ENCODE measurements around the gene SDC4.

Gene SDC4

GRCh38 chr20:45342855-45343531, 5.2 kb downstream of the SDC4 start:
- no peak for DNase-seq

- no peak for DNase-seq
Observed at GRCh38 chr20:45341939-45342854, 6.0 kb downstream of the SDC4 start.

DNA sequence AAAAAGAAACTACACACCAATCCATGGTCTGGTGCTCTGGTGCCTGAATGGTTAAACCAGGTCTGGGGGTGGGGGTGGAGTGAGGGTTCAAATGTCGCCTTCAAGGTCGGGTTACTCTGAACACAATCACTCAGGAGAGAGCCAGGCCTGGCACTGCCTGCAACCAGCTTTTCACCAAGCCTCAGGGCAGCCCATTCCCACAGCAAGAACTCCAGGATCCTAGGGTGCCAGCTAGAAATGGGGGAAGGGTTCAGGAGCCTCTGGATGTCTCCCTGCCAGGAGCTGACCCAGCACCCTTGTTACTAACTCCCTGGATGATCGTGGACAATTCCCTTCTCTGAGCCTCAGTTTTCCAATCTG, 6.7 kb downstream of the SDC4 start:
- no peak for DNase-seq

- DNase-seq: no peak
Observed at GRCh38 chr20:45340951-45341350, 7.3 kb downstream of the SDC4 start.

GRCh38 chr20:45340236-45340847, 7.9 kb downstream of the SDC4 start:
- no peak for DNase-seq

DNA sequence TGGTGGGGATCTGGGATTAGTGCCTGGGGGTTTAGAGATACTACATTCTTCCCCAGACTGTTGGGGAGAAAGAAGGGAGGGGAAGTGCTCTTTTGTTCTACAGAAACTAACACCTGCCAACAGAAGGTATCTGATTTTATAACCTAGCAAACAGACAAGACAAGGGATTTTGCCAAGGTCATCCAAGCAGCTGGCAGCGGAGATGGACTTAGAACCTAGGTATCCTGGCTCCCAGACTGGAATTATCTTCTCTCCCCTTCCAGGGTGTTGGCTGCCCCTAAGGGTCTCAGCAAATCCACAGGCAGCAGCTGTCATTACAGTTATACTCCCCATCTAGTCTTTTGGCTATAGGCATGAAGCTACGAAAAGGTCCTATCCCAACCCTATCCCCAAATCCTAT, 8.4 kb downstream of the SDC4 start:
- DNase-seq: no peak

DNA sequence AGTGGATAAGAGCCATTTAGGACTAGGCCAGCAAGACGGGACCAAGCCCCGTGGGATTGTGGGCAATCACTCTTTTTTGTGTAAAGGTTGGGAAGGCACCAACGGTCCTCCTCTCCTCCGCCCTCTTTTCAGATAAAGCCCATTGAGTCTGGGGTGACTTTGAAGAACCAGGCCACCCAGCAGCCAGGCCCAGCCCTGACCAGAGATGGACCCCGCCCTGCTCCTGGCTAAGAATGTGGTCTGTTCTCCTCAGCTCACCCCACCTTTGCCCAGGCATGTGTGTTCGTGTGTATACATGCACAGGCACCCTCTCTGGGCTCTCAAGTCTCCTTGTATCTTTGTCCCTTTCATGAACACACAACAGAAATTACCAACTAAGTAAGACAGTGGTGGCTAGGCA, 9.1 kb downstream of the SDC4 start:
- DNase-seq: no peak

- DNase-seq: no peak
Observed at GRCh38 chr20:45338121-45339030, 9.8 kb downstream of the SDC4 start.

- DNase-seq: peak; percentile 95
Observed at GRCh38 chr20:45337367-45338120, 10.7 kb downstream of the SDC4 start.

GRCh38 chr20:45336530-45337366, 11.5 kb downstream of the SDC4 start:
- peak; percentile 66 for DNase-seq

- DNase-seq: no peak
Observed at GRCh38 chr20:45330476-45330875, 17.7 kb downstream of the SDC4 start.

DNA sequence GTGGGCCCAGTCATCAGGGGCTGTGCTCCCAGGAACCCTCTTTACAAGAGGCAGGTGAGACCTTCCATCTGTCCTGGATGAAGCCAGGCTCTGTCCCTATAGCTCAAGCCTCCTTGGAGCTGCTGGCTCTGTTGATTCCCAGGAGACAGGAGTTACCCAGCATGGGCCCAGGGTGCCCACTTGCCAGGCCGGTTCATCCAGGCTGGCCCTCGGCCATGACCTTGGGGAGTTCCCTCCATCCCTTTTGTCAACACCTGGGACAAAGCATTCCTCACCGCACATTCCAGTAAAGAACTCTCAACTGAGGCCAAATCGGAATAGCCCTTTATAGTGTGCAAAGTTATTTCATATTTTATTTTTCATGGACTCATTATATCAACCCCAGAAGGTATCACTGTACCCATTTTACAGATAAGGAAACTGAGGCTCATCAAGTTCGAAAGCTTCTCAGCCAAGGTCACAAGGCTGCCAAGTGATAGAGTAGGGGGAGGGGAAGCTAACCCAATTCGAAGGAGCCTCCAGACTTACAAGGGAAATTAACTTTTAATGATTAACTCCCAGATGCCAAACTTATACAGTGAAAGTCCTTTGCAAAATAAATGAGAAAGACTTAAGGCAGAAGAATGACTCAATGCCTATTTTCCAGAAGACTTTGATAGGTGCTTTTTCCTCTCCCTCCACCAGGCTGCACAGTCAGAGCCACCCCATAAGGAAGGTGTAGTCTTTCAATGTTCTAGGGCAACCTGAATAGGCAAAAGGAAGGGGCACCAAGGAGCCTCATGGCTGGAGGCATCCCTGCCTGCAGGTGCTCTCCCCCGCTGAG, 18.5 kb downstream of the SDC4 start:
- no peak for DNase-seq

- DNase-seq: no peak
Observed at GRCh38 chr20:45328451-45328850, 19.8 kb downstream of the SDC4 start.

DNA sequence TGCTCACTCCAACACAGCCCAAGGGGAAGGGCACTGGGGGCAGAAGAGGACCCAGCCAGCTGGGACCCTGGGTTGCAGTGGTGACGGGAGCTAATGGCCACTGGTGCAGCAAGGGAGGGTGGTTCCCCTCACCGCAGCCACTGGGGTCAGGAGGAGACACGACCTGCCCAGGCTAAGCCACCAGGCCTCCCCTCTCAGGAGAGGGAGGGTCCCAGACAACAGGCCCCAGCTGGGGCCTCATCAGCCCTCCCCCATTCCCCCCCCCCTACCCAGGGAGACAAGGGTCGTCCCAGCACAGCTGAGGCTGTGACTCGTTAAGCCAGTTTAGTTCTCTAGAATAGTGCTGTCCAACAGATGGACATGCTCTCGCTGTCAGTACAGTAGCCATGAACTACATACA, 22.9 kb downstream of the SDC4 start:
- no peak for DNase-seq

DNA sequence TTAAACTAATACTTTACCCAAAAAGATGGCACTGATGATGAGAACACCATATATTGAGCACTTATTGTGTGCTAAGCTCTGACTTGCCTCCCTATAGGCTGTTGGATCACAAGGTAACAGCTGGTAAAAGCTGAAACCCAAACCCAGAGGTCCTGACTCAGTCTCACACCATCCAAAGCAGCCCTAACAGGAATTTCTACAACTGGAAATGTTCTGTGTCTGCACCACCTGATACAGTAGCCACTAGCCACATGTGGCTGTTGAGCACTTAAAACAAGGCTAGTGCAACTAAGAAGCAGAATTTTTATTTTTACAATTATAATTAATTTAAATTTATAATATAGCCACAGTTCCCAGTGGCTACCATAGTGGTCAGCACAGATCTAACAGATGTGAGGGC, 24.5 kb downstream of the SDC4 start:
- no peak for DNase-seq

DNA sequence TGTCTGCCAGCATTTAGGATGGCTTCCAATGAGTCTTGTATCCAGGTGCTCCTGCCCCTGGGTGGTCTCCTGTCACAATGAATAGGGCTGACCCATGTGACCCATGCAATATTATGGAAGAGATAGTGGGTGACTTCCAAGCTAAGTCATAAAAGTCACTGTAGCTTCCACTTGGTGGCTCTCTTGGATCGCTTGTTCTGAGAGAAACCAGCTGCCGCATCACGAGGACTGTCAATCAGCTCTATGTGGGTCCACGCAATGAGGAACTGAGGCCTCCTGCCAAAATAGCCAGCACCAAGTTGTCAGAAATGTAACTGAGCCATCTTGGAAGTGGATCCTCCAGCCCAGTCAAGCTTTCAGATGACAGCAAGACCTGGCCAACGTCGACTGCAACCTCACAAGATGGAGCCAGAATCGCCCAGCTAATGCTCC, 25.3 kb downstream of the SDC4 start:
- peak; percentile 32 for DNase-seq

GRCh38 chr20:45320948-45321595, 27.2 kb downstream of the SDC4 start:
- DNase-seq: no peak

DNA sequence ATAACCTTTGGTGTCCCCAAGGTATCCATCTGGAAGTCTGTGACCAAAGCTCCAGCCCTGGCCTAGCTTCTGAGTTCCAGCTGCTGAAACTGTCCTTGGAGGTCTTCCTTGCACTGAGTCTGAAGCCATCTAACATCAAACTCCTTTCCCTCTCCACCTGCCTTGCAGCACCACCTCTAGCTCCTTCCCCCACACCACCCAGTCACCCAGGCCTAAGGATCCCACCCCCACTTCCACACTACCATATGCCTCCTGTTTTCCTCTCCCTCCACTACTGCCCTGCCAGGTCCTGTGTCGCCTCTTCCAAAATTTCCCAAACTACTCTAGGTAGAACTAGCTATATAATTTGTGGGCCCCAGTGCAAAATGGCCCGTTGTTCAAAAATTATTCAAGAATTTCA, 29.3 kb downstream of the SDC4 start:
- DNase-seq: no peak

GRCh38 chr20:45318386-45318939, 29.8 kb downstream of the SDC4 start:
- DNase-seq: no peak
